Thyroid gland (tissue), 4 donors: ENCODE data around the gene SETD1B. TPM values are rescaled to one million over a fixed set of nuclear protein-coding genes. Genes with fewer than 3 reads are reported as not detected.
"Not testable (repeated sequence)": the region's sequence is repeated elsewhere in the genome, so short reads cannot be mapped to it uniquely, and the experiment has no call there.

Experiments used
- DNase-seq, 2 donors: peaks; one replicate each; pipeline ENCODE4 v3.0.0-alpha.2; 2019
- H3K27ac ChIP-seq, 3 donors: fragments of 200-600 bp; sonication (generic); 1 replicate in 2 of 3; 2 replicates in 1 of 3; pipeline ENCODE4 v1.5.1; 2016 to 2019; ENCODE audit warnings: mild to moderate bottlenecking in 1 of 3, moderate library complexity in 1 of 3
- H3K27me3 ChIP-seq: fragments of 200-600 bp; sonication (generic); one replicate; pipeline ENCODE4 v1.5.1; 2019
- H3K36me3 ChIP-seq, 2 donors: fragments of 200-600 bp; sonication (generic); one replicate each; pipeline ENCODE4 v1.5.1; 2016 to 2019
- H3K4me1 ChIP-seq, 2 donors: fragments of 200-600 bp; sonication (generic); one replicate each; pipeline ENCODE4 v1.5.1; 2017 to 2019
- H3K4me3 ChIP-seq, 3 donors: fragments of 200-600 bp; sonication (generic); replicated peaks in 1 of 3; 1 replicate in 2 of 3; 2 replicates in 1 of 3; pipeline ENCODE4 v1.5.1; 2016; ENCODE audit warnings: mild to moderate bottlenecking in 1 of 3
- H3K9me3 ChIP-seq: fragments of 200-600 bp; sonication (generic); one replicate; pipeline ENCODE4 v1.5.1; 2017
- CTCF ChIP-seq, 6 experiments: fragments of 200-600 bp in 3 of 6; fragments of 450-650 bp in 3 of 6; sonication (generic) in 3 of 6; IDR thresholded peaks; one replicate each; pipeline ENCODE4 v1.5.1; 2016 to 2019; ENCODE audit warnings: antibody characterized with exemption in 6 of 6, mild to moderate bottlenecking in 2 of 6, inconsistent platforms in 1 of 6, moderate library complexity in 1 of 6
- POLR2A ChIP-seq, 2 donors: fragments of 450-650 bp; IDR thresholded peaks; one replicate each; pipeline ENCODE4 v1.6.1; 2017; ENCODE audit warnings: antibody characterized with exemption in 2 of 2, mild to moderate bottlenecking in 2 of 2, moderate library complexity in 1 of 2
- WGBS, 2 donors: methylation state at CpG; one replicate each; pipeline ENCODE4 v1.1.5; 2017; 5-methylcytosine and 5-hydroxymethylcytosine counted together
- intact Hi-C: fragments of 100-400 bp; cut with DNase I; formaldehyde crosslinking; loops from one replicate; pipeline ENCODE4 v1.15.1; 2023
- small RNA-seq: library from RNA; depleted of rRNA; stranded (forward); fragments of <200 nt; gene quantifications from one replicate; pipeline ENCODE3, GENCODE V24; 2016
- total RNA-seq, 4 donors: library from RNA; depleted of rRNA; stranded (reverse); fragments of >200 nt; gene quantifications; one replicate each; pipeline ENCODE4 v1.2.3, GENCODE V29; 2016

Gene SETD1B
- total RNA-seq, 4 donors from 2014 or later, result 7.3 to 16.5 (median 11.7) TPM

DNA sequence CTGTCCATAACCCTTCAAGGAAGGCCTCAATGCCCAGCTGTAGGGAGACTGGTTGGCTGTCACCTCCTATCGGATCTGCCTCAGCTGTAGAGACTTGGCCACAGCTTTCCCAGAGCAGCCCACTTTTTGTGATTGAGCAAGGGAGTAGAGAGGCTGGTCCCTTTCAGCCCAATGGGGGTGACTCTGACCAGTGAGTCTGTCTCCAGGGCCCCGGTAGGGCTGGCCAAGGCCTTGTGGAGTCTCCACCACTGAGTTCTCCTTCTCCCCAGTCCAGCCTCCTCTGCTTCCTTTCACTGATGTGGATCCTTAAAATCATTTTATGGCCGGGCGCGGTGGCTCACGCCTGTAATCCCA, 69.4 kb downstream of the SETD1B start:
- H3K27ac ChIP-seq, result no peak overlapping the region
- WGBS, 2 donors, result 87 to 94% methylated on average over 6 of the region's 6 CpGs
- no peaks in the 10 kb centered on the region for H3K9me3 ChIP-seq
- no peaks in the 10 kb centered on the region for H3K27me3 ChIP-seq
- H3K36me3 ChIP-seq, result no peaks in the 10 kb centered on the region
- H3K4me3 ChIP-seq, result no peak overlapping the region
- DNase-seq, result no peak
- intact Hi-C loops, result no loop called here
- TF ChIP-seq POLR2A (IDR thresholded peaks at IDR 0.05), result no peak
- TF ChIP-seq CTCF (IDR thresholded peaks at IDR 0.05), result no peak
- H3K4me1 ChIP-seq, result no peaks in the 10 kb centered on the region

DNA sequence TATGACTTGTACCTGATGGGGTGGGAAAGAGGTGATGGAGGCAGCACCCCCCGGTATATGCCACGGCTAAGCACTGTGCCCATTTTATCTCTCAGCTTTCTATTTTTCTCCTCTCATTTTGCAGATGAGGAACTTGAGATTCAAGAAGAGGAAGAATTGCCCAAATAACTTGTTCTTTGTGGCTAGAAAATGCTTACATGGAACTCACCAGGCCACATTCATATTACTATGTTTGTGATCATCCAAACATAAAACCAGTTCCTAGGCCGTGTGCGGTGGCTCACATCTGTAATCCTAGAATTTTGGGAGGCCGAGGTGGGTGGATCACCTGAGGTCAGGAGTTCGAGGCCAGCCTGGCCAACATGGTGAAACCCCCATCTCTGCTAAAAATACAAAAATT, 70.3 kb downstream of the SETD1B start:
- intact Hi-C loops, result no loop called here
- Histone ChIP-seq H3K36me3 (no peaks in the 10 kb centered on the region), H3K4me3 (no peak overlapping the region), H3K27me3 (no peaks in the 10 kb centered on the region), H3K4me1 (no peaks in the 10 kb centered on the region), H3K27ac (no peak overlapping the region), H3K9me3 (no peaks in the 10 kb centered on the region)
- TF ChIP-seq POLR2A (IDR thresholded peaks at IDR 0.05) (no peak), CTCF (IDR thresholded peaks at IDR 0.05) (no peak)
- DNase-seq, result no peak
- WGBS, 2 donors, result 89 to 93% methylated on average over 6 of the region's 6 CpGs

DNA sequence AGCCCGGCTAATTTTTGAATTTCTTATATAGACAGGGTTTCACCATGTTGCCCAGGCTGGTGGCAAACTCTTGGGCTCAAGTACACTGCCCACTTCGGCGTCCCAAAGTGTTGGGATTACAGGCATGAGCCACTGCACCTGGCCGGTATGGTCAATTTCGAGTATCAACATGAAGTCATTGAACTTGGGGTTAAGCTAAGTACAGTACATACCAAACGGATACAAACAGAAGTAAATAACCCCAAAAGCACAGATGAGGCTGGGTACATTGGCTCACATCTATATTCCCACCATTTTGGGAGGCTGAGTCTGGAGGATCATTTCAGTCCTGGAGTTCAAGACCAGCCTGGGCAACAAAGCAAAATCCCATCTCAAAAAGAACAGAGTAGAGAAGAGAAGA, 71.8 kb downstream of the SETD1B start:
- Histone ChIP-seq H3K4me1 (no peaks in the 10 kb centered on the region), H3K9me3 (no peaks in the 10 kb centered on the region), H3K36me3 (no peaks in the 10 kb centered on the region), H3K27me3 (no peaks in the 10 kb centered on the region), H3K4me3 (no peak overlapping the region), H3K27ac (no peak overlapping the region)
- intact Hi-C loops, result no loop called here
- TF ChIP-seq POLR2A (IDR thresholded peaks at IDR 0.05) (no peak), CTCF (IDR thresholded peaks at IDR 0.05) (no peak)
- WGBS, 2 donors, result 85 to 90% methylated on average over 6 of the region's 6 CpGs
- no peak for DNase-seq

- H3K4me1 ChIP-seq, H3K4me3 ChIP-seq, H3K9me3 ChIP-seq, H3K27ac ChIP-seq, DNase-seq, H3K36me3 ChIP-seq, intact Hi-C loops, H3K27me3 ChIP-seq: not testable (repeated sequence)
- 94% methylated on average over 8 of the region's 8 CpGs for WGBS, 2 donors
Measured at GRCh38 chr12:121876080-121876447, 72.3 kb downstream of the SETD1B start.

Small RNA genes lying within 50 kb of the gene (small RNA-seq; reads per million reads assigned to genes)
- not detected for gene AC069503.3

Other genes starting within 250 kb of the SETD1B start
- gene KDM2B, start 223.0 kb upstream of the SETD1B start, total RNA-seq, result 10 to 100 TPM; 15.5 to 32.1 (median 21.2) TPM
- 10 to 100 TPM; 12.7 to 27.1 (median 17.0) TPM for gene ORAI1, start 177.5 kb upstream of the SETD1B start, total RNA-seq
- 1 to 10 TPM in 3 of 4 donors, under 1 TPM in 1; 0.40 to 2.3 (median 1.1) TPM for gene MORN3, start 134.4 kb upstream of the SETD1B start, total RNA-seq
- 10 to 100 TPM; 12.5 to 15.4 (median 14.2) TPM for gene TMEM120B, start 91.3 kb upstream of the SETD1B start, total RNA-seq
- 100 to 1,000 TPM in 1 of 4 donors, 10 to 100 TPM in 3; 22.8 to 105 (median 69.9) TPM for gene RHOF, start 10.3 kb upstream of the SETD1B start, total RNA-seq
- 1 to 10 TPM in 1 of 4 donors, under 1 TPM in 2, not detected in 1; 0.39 to 1.2 (median 0.78) TPM for gene HPD, start 54.9 kb downstream of the SETD1B start, total RNA-seq
- gene PSMD9, start 84.8 kb downstream of the SETD1B start, total RNA-seq, result 100 to 1,000 TPM in 2 of 4 donors, 10 to 100 TPM in 2; 67.9 to 149 (median 97.4) TPM
- gene CFAP251, start 114.6 kb downstream of the SETD1B start, total RNA-seq, result 10 to 100 TPM; 17.7 to 27.0 (median 23.7) TPM
- gene BCL7A, start 217.9 kb downstream of the SETD1B start, total RNA-seq, result 10 to 100 TPM; 18.3 to 27.2 (median 22.7) TPM